ENCODE measurements around the gene MACROH2A2.
"Not testable (repeated sequence)": the region's sequence is repeated elsewhere in the genome, so short reads cannot be mapped to it uniquely, and the experiment has no call there.

MACROH2A2 gene

GRCh38 chr10:70093335-70093944 is 40.8 kb downstream of the MACROH2A2 start:
- DNase-seq (ENCODE audit: extremely low read depth, low read depth) = no peak
- no peak for TF ChIP-seq CTCF (IDR thresholded peaks at IDR 0.05; ENCODE audit: low read depth, low read length)

DNA sequence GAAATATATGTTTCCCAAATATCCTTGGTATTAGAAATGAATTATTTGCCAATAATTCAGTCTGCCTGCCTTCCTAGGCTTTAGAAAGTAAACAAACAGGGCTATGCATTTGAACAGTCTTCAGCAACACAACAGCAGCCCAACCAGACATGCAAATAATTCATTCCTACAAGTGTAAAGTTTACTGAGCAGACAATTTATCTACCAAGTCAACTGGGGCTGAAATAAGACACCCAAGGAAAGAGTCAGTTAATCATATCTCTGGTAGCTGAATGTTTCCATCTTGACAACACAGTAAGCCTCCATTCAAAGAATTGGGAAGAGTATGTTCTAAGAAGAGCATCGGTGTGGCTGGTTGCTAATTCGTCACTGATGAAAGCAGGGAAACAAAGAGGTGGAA is 41.6 kb downstream of the MACROH2A2 start:
- no peak for TF ChIP-seq CTCF (IDR thresholded peaks at IDR 0.05; ENCODE audit: low read depth, low read length)
- no peak for DNase-seq (ENCODE audit: extremely low read depth, low read depth)

DNA sequence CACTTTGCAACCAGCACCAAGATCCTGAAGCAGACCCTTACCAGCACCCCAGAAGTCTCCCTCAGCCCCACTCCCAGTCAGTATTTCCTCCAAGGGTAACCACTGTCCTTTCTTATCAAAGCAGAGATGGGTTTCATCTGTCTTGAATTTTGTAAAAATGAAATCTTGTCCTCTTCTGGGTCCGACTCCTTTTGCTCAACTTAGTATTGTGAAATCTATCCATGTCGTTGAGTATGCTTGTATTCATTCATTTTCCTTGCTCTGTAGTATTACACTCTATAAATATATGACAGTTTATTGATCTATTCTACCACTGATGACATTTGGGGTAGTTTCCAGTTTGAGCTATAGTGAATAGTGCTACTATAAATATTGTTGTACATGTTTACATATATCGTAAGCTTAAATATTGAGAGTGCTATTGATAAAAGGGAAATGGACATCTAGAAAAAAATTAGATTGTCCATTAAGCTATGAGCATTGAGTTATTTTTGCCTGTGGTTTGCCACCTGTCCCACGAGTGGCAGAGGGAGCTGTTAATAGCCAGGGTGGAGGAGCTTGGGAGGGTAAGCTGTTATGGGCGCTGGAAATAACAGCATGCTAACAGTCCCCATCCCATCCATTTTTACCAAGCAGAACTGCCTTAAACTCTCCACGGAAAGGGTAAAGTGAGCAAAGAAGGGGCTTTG is 43.5 kb downstream of the MACROH2A2 start:
- TF ChIP-seq CTCF (IDR thresholded peaks at IDR 0.05; ENCODE audit: low read depth, low read length) = no peak

GRCh38 chr10:70096705-70097420 is 44.2 kb downstream of the MACROH2A2 start:
- DNase-seq (ENCODE audit: extremely low read depth, low read depth) = no peak

More for the DNA sequence above, 43.5 kb downstream of the MACROH2A2 start:
- DNase-seq (ENCODE audit: extremely low read depth, low read depth) = no peak

GRCh38 chr10:70097459-70097858 is 44.8 kb downstream of the MACROH2A2 start:
- no peak for TF ChIP-seq CTCF (IDR thresholded peaks at IDR 0.05; ENCODE audit: low read depth, low read length)
- no peak for DNase-seq (ENCODE audit: extremely low read depth, low read depth)

More at GRCh38 chr10:70096705-70097420, 44.2 kb downstream of the MACROH2A2 start:
- no peak for TF ChIP-seq CTCF (IDR thresholded peaks at IDR 0.05; ENCODE audit: low read depth, low read length)

- TF ChIP-seq CTCF (IDR thresholded peaks at IDR 0.05; ENCODE audit: low read depth, low read length) = no peak
- DNase-seq (ENCODE audit: extremely low read depth, low read depth) = no peak
Measured at GRCh38 chr10:70098271-70098670, 45.6 kb downstream of the MACROH2A2 start.

GRCh38 chr10:70101068-70101562 is 48.5 kb downstream of the MACROH2A2 start:
- not testable (repeated sequence) for DNase-seq (ENCODE audit: extremely low read depth, low read depth)
